ENCODE data around the gene ZCCHC7. TPM values are rescaled to one million over a fixed set of nuclear protein-coding genes. Genes with fewer than 3 reads are reported as not detected.
"Not testable (repeated sequence)": the region's sequence is repeated elsewhere in the genome, so short reads cannot be mapped to it uniquely, and the experiment has no call there.

The ZCCHC7 gene
- total RNA-seq, 1 donor from 2014 or later, result 34.2 TPM

- ATAC-seq, result no peak
- DNase-seq (ENCODE audit: low spot score), result no peak
- intact Hi-C loops (cut with DNase I), result no loop called here
Observed at GRCh38 chr9:37273595-37273994, 153.2 kb downstream of the ZCCHC7 start.

DNA sequence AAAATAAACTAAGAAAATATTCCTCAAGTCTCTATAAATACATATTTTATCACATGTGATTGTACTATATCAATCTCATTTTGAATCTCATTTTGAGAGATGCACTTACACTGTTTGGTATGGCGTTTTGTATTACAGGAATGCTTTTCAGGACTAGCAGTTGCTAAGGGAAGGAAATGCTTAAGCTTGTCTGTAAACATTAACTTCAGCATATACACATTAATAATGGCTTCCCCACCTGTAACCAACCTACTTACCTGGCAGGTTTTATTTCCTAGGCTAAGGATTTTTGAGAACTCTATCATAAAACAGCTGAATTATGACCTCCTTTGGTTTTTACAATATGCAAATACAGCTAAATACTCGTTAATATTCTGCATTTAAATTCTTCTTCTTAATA lies 161.2 kb downstream of the ZCCHC7 start:
- DNase-seq (ENCODE audit: low spot score), result no peak
- no peak for ATAC-seq
- intact Hi-C loops (cut with DNase I), result no loop called here

- ATAC-seq (no peak), DNase-seq (ENCODE audit: low spot score) (no peak)
- intact Hi-C loops (cut with DNase I), result no loop called here
Observed at GRCh38 chr9:37283730-37284325, 163.5 kb downstream of the ZCCHC7 start.

GRCh38 chr9:37284636-37285035 lies 164.3 kb downstream of the ZCCHC7 start:
- DNase-seq (ENCODE audit: low spot score), result no peak
- intact Hi-C loops (cut with DNase I), result no loop called here
- ATAC-seq, result no peak

- DNase-seq (ENCODE audit: low spot score) (no peak), ATAC-seq (no peak)
- intact Hi-C loops (cut with DNase I), result no loop called here
Observed at GRCh38 chr9:37286530-37287175, 166.3 kb downstream of the ZCCHC7 start.

- no peak for DNase-seq (ENCODE audit: low spot score)
- ATAC-seq, result no peak
- intact Hi-C loops (cut with DNase I), result no loop called here
Observed at GRCh38 chr9:37287317-37287716, 166.9 kb downstream of the ZCCHC7 start.

GRCh38 chr9:37289631-37290030 lies 169.3 kb downstream of the ZCCHC7 start:
- no peak for DNase-seq (ENCODE audit: low spot score)
- intact Hi-C loops (cut with DNase I), result no loop called here
- ATAC-seq, result no peak

- ATAC-seq (no peak), DNase-seq (ENCODE audit: low spot score) (no peak)
- intact Hi-C loops (cut with DNase I), result no loop called here
Observed at GRCh38 chr9:37290366-37290939, 170.1 kb downstream of the ZCCHC7 start.

DNA sequence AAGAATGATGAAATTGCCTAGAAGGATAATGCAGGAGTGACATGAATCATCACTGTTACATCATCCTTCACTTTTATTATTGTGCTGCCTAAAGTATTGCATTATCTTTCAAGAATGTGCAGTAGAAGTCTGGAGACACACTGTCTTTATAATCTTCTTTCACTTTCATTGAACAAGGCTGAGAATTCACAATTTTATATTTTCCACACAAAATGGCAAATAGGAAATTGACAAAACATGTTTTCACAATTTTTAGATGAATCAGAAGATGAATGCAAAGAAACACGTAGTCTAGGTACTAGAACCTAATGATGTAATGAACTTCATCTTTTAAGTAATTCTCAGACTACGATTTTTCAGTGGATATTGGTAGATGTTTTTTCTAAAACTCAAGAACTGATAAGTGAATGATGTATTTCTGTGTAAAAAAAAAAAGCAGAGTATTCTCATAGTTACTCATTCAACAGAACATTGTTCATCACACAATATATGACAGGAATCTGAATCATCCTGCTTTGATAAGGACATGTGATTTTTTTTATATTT lies 170.6 kb downstream of the ZCCHC7 start:
- DNase-seq (ENCODE audit: low spot score) (no peak), ATAC-seq (peak; percentile 83)
- intact Hi-C loops (cut with DNase I), result no loop called here

DNA sequence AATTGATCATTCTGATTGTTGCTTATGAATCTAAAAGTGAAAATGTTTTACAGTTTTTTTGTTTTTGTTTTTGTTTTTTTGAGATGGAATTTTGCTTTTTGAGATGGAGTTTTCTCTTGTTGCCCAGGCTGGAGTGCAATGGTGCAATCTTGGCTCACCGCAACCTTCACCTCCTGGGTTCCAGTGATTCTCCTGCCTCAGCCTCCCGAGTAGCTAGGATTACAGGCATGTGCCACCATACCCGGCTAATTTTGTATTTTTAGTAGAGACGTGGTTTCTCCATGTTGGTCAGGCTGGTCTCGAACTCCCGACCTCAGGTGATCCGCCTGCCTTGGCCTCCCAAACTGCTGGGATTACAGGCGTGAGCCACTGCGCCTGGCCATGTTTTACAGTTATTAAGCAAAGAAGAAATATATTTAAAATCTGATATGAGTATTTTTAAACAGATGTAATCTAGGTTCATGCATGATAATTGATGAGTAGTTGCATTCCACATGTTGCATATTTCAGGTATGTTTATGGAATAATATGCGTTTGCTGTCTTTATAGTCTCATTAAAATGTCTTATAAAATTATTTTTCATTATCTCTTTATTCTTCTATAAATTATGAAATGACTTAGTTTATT lies 171.4 kb downstream of the ZCCHC7 start:
- DNase-seq (ENCODE audit: low spot score); ATAC-seq; intact Hi-C loops (cut with DNase I): not testable (repeated sequence)

GRCh38 chr9:37292896-37293295 lies 172.5 kb downstream of the ZCCHC7 start:
- intact Hi-C loops (cut with DNase I), result no loop called here
- no peak for DNase-seq (ENCODE audit: low spot score)

GRCh38 chr9:37293664-37294524 lies 173.5 kb downstream of the ZCCHC7 start:
- intact Hi-C loops (cut with DNase I), result no loop called here
- no peak for DNase-seq (ENCODE audit: low spot score)
- ATAC-seq, result no peak

More at GRCh38 chr9:37292896-37293295, 172.5 kb downstream of the ZCCHC7 start:
- no peak for ATAC-seq

DNA sequence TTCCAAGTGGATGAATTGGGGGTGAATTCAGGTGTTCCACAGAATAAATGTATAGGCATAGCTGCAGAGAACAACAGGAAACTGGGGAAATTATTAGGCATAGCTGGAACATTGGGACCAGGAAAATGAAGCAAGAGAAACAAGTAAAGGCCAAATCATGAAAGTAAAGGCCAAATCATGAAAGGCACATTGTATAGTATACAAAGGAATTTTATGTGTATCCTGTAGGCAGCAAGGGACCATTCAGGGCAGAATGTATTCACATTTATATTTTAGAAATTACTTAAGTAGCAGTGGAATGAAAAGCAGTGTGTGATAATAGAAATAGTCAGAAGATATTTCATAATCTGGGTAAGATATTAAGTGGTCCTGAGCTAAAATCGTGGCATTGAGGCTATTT lies 174.8 kb downstream of the ZCCHC7 start:
- DNase-seq (ENCODE audit: low spot score) (no peak), ATAC-seq (no peak)
- intact Hi-C loops (cut with DNase I), result no loop called here

GRCh38 chr9:37295796-37296195 lies 175.4 kb downstream of the ZCCHC7 start:
- DNase-seq (ENCODE audit: low spot score) (no peak), ATAC-seq (no peak)
- intact Hi-C loops (cut with DNase I), result no loop called here

- no peak for ATAC-seq
- no peak for DNase-seq (ENCODE audit: low spot score)
- intact Hi-C loops (cut with DNase I), result no loop called here
Observed at GRCh38 chr9:37297592-37297991, 177.2 kb downstream of the ZCCHC7 start.

DNA sequence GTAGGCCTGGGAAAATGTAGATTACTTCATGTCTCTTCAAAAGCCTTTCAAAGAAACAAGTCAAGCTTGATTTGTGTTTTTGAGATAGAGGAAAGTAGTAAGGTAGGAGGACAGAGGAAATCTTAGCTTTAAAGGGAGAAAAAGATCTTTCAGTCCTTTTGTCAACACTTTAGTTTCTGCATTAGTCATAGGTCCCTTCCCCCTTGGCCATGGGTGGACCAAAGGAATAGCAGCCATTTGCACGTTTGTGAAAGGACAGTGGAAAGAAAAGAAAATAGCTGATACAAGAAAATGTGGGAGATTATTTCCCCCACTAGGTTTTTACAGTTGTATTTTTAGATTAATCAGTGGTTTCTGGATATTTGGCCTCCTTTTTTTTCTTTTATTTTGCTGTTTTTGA lies 180.2 kb downstream of the ZCCHC7 start:
- no peak for ATAC-seq
- intact Hi-C loops (cut with DNase I), result no loop called here

DNA sequence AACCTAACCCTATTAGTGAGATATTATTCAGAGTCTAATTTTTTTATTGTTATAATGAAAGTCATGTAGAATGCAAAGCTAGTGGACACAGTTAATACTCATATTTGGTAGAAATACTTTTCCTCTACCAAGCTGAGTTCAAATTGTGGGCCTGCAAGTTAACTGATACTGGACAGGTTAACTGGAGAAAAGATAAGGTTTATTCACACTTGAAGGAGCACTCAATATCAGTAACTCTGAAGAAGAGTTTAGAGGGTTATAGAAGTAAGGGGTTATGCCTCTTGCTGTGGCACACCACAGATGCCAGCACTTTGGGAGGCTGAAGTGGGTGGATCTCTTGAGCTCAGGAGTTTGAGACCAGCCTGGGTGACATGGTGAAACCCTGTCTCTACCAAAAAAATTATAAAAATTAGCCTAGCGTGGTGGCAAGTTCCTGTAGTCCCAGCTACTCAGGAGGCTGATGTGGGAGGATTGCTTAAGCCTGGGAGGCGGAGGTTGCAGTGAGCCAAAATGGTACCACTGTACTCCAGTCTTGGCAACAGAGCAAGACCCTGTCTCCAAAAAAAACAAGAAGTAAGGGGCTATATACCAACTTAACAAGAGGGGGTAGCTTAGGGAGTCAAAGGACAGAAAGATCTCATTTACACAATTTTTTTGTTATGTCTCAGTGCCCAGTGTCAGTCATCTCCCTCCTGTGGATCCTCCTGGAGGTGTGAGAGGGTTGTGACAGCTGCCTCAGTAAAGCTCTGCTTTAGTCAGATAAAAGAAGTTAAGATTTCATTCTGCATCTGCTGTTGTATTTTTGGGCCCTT lies 180.9 kb downstream of the ZCCHC7 start:
- intact Hi-C loops (cut with DNase I), result no loop called here
- ATAC-seq (no peak), DNase-seq (ENCODE audit: low spot score) (no peak)

More for the DNA sequence above, 180.2 kb downstream of the ZCCHC7 start:
- no peak for DNase-seq (ENCODE audit: low spot score)

DNA sequence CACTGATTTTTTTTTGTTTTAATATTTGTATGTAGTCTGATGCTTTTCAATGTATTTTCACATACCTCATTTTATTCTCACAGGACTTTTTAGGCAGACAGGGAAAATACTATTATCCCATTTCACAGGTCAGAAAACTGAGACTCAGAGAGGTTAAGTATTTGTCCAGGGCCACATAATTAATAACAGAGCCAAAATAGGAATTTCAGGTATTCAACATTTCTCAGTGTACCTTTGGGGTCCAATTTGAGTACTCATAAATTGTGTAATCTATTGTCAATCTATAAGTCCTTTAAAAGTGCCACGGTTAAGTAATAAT lies 181.4 kb downstream of the ZCCHC7 start:
- no peak for DNase-seq (ENCODE audit: low spot score)
- intact Hi-C loops (cut with DNase I), result no loop called here
- no peak for ATAC-seq

Measured in sciatic nerve (tissue), 2 donors.